Mesenchymal stem cell (in vitro differentiated cells and primary cell): Measurements from ENCODE around the gene RANBP1.

ENCODE experiments used
- DNase-seq: peaks from one replicate; pipeline ENCODE4 v3.0.0-alpha.2; 2013
- H2AFZ ChIP-seq: one replicate; pipeline ENCODE4 v1.6.1; 2013; ENCODE audit warnings: low read depth, mild to moderate bottlenecking, control low read depth, inconsistent platforms, low read length, moderate library complexity
- H2AK5ac ChIP-seq: 2 replicates; pipeline ENCODE4 v1.6.1; 2013; ENCODE audit warnings: low read length, moderate library complexity, mild to moderate bottlenecking, inconsistent platforms; ENCODE audit not compliant: severe bottlenecking
- H2BK120ac ChIP-seq: one replicate; pipeline ENCODE4 v1.6.1; 2013; ENCODE audit warnings: low read depth, mild to moderate bottlenecking, inconsistent platforms, low read length, moderate library complexity
- H2BK12ac ChIP-seq, 2 experiments: one replicate each; pipeline ENCODE4 v1.6.1; 2013; ENCODE audit warnings: inconsistent platforms in 2 of 2, low read length in 2 of 2, mild to moderate bottlenecking in 2 of 2, moderate library complexity in 2 of 2, control low read depth in 1 of 2
- H2BK15ac ChIP-seq: one replicate; pipeline ENCODE4 v1.6.1; 2013; ENCODE audit warnings: mild to moderate bottlenecking, low read depth, inconsistent platforms; ENCODE audit not compliant: poor library complexity, severe bottlenecking
- H2BK5ac ChIP-seq: 2 replicates; pipeline ENCODE4 v1.6.1; 2013; ENCODE audit warnings: low read depth, mild to moderate bottlenecking, low read length, control low read depth, inconsistent platforms; ENCODE audit not compliant: poor library complexity, severe bottlenecking
- H3K14ac ChIP-seq, 2 experiments: one replicate each; pipeline ENCODE4 v1.6.1; 2013; ENCODE audit warnings: inconsistent platforms in 2 of 2, low read length in 2 of 2, control low read depth in 1 of 2, mild to moderate bottlenecking in 1 of 2, moderate library complexity in 1 of 2
- H3K18ac ChIP-seq, 2 experiments: one replicate each; pipeline ENCODE4 v1.6.1; 2013; ENCODE audit warnings: inconsistent platforms in 2 of 2, low read length in 2 of 2, control low read depth in 1 of 2, low read depth in 1 of 2, mild to moderate bottlenecking in 1 of 2
- H3K23ac ChIP-seq, 2 experiments: one replicate each; pipeline ENCODE4 v1.6.1; 2013; ENCODE audit warnings: inconsistent platforms in 2 of 2, low read length in 2 of 2, mild to moderate bottlenecking in 2 of 2, moderate library complexity in 2 of 2, control low read depth in 1 of 2
- H3K27ac ChIP-seq: 2 replicates; pipeline ENCODE4 v1.5.1; 2013; ENCODE audit warnings: mild to moderate bottlenecking, moderate library complexity, low read length, control low read depth, inconsistent platforms; ENCODE audit not compliant: poor library complexity, severe bottlenecking
- H3K27me3 ChIP-seq, 2 experiments: 2 replicates each; pipeline versions ENCODE4 v1.6.1 to v1.7.0; 2013; ENCODE audit warnings: low read length in 2 of 2, mild to moderate bottlenecking in 2 of 2, moderate library complexity in 2 of 2, control low read depth in 1 of 2, inconsistent platforms in 1 of 2; ENCODE audit not compliant: control insufficient read depth in 1 of 2, insufficient read depth in 1 of 2
- H3K36me3 ChIP-seq, 2 experiments: 2 replicates each; pipeline versions ENCODE4 v1.6.1 to v1.7.0; 2013; ENCODE audit warnings: low read length in 2 of 2, control low read depth in 1 of 2, inconsistent platforms in 1 of 2, low read depth in 1 of 2, mild to moderate bottlenecking in 1 of 2; ENCODE audit not compliant: insufficient read depth in 2 of 2, control insufficient read depth in 1 of 2
- H3K4ac ChIP-seq, 2 experiments: one replicate each; pipeline ENCODE4 v1.6.1; 2013; ENCODE audit warnings: inconsistent platforms in 2 of 2, low read length in 2 of 2, mild to moderate bottlenecking in 2 of 2, moderate library complexity in 2 of 2, control low read depth in 1 of 2, low read depth in 1 of 2
- H3K4me1 ChIP-seq: 2 replicates; pipeline ENCODE4 v1.6.1; 2013; ENCODE audit warnings: low read depth, low read length, control low read depth; ENCODE audit not compliant: control insufficient read depth, insufficient read depth
- H3K4me2 ChIP-seq: 2 replicates; pipeline ENCODE4 v1.6.1; 2013; ENCODE audit warnings: low read length, mild to moderate bottlenecking, inconsistent platforms; ENCODE audit not compliant: poor library complexity, severe bottlenecking
- H3K4me3 ChIP-seq, 2 experiments: 2 replicates each; pipeline versions ENCODE4 v1.5.1 to v1.7.0; 2013; ENCODE audit warnings: low read length in 2 of 2, mild to moderate bottlenecking in 2 of 2, control low read depth in 1 of 2, low read depth in 1 of 2; ENCODE audit not compliant: insufficient read depth in 1 of 2
- H3K79me1 ChIP-seq: replicated peaks from 2 replicates; pipeline ENCODE4 v1.6.1; 2013; ENCODE audit warnings: mild to moderate bottlenecking, control low read depth, low read length, inconsistent platforms; ENCODE audit not compliant: poor library complexity, severe bottlenecking
- H3K9ac ChIP-seq: 2 replicates; pipeline ENCODE4 v1.7.0; 2013; ENCODE audit warnings: mild to moderate bottlenecking, low read length, moderate library complexity
- H3K9me3 ChIP-seq: 2 replicates; pipeline ENCODE4 v1.7.0; 2013; ENCODE audit warnings: mild to moderate bottlenecking, low read length; ENCODE audit not compliant: control insufficient read depth
- H4K8ac ChIP-seq: one replicate; pipeline ENCODE4 v1.6.1; 2013; ENCODE audit warnings: inconsistent platforms, mild to moderate bottlenecking, low read length, moderate library complexity
- H4K91ac ChIP-seq: one replicate; pipeline ENCODE4 v1.6.1; 2013; ENCODE audit warnings: mild to moderate bottlenecking, low read length, inconsistent platforms
- WGBS: methylation state at CpG from one replicate; pipeline ENCODE4 v1.1.7; 2013; ENCODE audit warnings: mixed read lengths; 5-methylcytosine and 5-hydroxymethylcytosine counted together

RANBP1 gene

DNA sequence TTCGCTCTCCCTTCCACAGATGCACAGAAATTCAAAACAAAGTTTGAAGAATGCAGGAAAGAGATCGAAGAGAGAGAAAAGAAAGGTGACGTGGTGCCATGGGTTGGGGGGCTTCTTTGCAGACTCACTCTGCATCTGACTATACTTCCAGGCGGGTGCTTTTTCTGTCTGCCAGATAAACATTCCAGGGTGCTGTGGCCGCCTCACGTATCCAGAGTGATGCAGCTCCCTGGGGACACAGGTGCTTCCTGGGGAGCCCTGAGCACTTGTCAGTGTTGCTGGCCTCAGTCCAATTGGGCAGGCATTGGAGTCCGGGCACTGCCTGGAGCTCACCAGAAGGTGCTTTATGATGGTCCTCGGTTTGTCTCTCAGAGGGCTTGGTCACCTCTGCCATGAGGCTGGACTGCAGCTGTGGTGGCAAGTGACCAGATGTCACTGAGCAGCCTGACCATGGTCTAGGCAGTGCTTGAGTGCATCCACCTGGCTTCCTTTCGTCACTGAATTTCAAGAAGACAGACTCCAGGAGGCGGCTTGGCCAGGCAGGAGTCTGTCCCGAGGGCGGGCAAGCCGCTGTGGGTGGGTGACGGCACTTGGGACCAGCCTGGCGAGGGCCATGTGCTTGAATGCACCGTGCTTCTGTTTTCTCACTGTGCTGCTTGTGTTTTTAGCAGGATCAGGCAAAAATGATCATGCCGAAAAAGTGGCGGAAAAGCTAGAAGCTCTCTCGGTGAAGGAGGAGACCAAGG, 10.6 kb downstream of the RANBP1 start:
- Histone ChIP-seq H3K27ac (no peak overlapping the region), H3K23ac (no peak overlapping the region), H3K4me1 (peaks cover 11% of the 10 kb centered on the region), H2BK120ac (no peak overlapping the region), H3K18ac (no peak overlapping the region), H2BK15ac (no peak overlapping the region), H2AFZ (no peak overlapping the region), H3K9ac (no peak overlapping the region), H3K4ac (no peak overlapping the region), H4K8ac (no peak overlapping the region), H3K4me3 (no peak overlapping the region), H3K27me3 (no peaks in the 10 kb centered on the region), H4K91ac (no peak overlapping the region), H2BK5ac (no peak overlapping the region), H2AK5ac (no peak overlapping the region), H2BK12ac (no peak overlapping the region), H3K79me1 (peaks cover 25% of the 10 kb centered on the region), H3K9me3 (no peaks in the 10 kb centered on the region), H3K4me2 (no peak overlapping the region), H3K14ac (no peak overlapping the region), H3K36me3 (peaks cover 56 to 70% of the 10 kb centered on the region in 2 experiments)
- DNase-seq, result no peak
- 95% methylated on average over 18 of the region's 19 CpGs for WGBS

DNA sequence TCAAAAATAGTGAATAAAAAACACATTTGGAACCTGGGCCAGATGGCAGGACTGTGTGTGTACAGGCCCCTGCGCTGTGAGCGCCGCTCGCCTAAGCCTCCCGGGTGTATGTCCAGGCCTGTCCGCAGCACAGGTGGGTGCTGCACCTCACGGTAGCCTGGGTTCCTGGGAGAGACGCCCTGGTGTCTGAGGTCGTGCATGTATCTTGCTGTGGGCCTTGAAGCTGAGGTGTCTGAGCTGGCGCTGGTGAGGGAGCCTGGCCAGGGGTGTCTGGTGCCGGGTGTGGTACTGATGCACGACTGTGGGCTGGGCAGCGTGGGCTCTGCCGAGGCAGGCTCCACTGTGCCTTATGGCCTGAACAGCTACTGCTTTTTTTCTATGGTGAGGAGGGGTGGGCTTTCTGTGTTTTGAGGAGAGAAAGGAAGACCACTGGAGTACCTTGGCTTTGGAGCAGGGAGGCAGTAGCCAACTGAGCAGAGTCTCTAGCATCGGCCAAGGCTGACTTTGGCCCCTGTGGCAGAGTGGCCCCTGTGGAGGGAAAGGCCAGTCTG, 11.5 kb downstream of the RANBP1 start:
- Histone ChIP-seq H2BK5ac (no peak overlapping the region), H2BK120ac (no peak overlapping the region), H2BK12ac (no peak overlapping the region), H3K9ac (no peak overlapping the region), H3K79me1 (peaks cover 23% of the 10 kb centered on the region), H4K91ac (no peak overlapping the region), H3K18ac (no peak overlapping the region), H3K4me1 (peaks cover 14% of the 10 kb centered on the region), H3K4ac (no peak overlapping the region), H2AK5ac (no peak overlapping the region), H3K36me3 (peaks cover 46 to 60% of the 10 kb centered on the region in 2 experiments), H3K27ac (no peak overlapping the region), H4K8ac (no peak overlapping the region), H3K4me2 (no peak overlapping the region), H3K9me3 (no peaks in the 10 kb centered on the region), H3K27me3 (no peaks in the 10 kb centered on the region), H3K14ac (no peak overlapping the region), H3K23ac (no peak overlapping the region), H3K4me3 (no peak overlapping the region), H2AFZ (no peak overlapping the region), H2BK15ac (no peak overlapping the region)
- 98% methylated on average over 15 of the region's 15 CpGs for WGBS
- DNase-seq, result no peak

DNA sequence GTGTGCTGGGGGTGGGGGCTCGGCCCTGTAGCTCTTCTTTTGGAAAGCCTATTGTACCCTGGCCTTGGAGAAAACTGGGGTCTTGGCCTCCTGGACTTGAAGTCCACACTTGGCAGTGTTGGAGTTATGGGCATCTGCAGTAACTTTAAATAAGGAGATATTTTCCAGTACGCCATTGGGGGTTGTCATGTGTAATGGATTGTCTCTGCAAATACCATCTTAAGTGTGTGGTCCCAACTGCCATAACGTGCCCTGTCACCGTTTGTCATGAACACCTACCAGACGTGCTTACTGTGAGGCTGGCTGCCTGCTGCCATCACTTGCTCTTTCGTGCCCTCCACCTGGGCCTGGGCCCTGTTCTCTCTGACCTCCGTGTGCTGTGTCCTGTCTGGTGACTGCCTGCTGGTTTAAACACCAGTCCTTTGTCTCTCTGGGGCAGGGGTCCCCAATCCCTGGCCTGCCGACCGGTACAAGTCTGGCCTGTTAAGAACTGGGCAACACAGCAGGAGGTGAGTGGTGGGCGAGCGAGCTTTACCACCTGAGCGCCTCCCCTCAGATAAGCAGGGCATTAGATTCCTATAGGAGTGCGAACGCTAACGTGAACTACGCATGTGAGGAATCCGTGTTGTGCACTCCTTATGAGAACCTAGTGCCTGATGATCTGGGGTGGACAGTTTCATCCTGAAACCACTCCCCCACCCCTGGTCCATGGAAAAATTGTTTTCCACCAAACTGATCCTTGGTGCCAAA, 12.1 kb downstream of the RANBP1 start:
- no peak overlapping the region for H2BK15ac ChIP-seq
- peaks cover 19% of the 10 kb centered on the region for H3K4me1 ChIP-seq
- no peak overlapping the region for H3K4me3 ChIP-seq
- no peak overlapping the region for H2BK5ac ChIP-seq
- H3K36me3 ChIP-seq, result peaks cover 45 to 54% of the 10 kb centered on the region in 2 experiments
- H3K4me2 ChIP-seq, result no peak overlapping the region
- H4K8ac ChIP-seq, result no peak overlapping the region
- no peak overlapping the region for H3K9ac ChIP-seq
- no peak overlapping the region for H2AFZ ChIP-seq
- H3K79me1 ChIP-seq, result peaks cover 22% of the 10 kb centered on the region
- no peaks in the 10 kb centered on the region for H3K27me3 ChIP-seq
- H3K14ac ChIP-seq, result no peak overlapping the region
- 94% methylated on average over 17 of the region's 17 CpGs for WGBS
- no peak overlapping the region for H4K91ac ChIP-seq
- H3K23ac ChIP-seq, result no peak overlapping the region
- DNase-seq, result no peak
- H3K9me3 ChIP-seq, result no peaks in the 10 kb centered on the region
- no peak overlapping the region for H2BK12ac ChIP-seq
- H3K27ac ChIP-seq, result no peak overlapping the region
- H3K18ac ChIP-seq, result no peak overlapping the region
- no peak overlapping the region for H3K4ac ChIP-seq
- H2AK5ac ChIP-seq, result no peak overlapping the region
- H2BK120ac ChIP-seq, result no peak overlapping the region

DNA sequence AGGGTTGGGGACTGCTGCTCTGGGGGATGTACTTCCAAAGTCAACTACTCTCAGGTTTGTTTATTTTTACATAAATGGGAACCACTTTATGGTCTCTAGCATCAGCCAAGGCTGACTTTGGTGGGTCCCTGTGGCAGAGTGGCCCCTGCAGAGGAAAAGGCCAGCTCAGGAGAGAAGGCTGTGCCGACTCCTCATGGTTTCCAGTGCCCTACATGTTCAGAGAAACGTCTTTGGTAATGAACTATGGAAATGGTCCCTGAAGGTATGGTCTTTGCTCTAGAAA, 12.7 kb downstream of the RANBP1 start:
- Histone ChIP-seq H4K8ac (no peak overlapping the region), H3K4me3 (no peak overlapping the region), H2BK120ac (no peak overlapping the region), H3K23ac (no peak overlapping the region), H2BK15ac (no peak overlapping the region), H2AK5ac (no peak overlapping the region), H2BK5ac (no peak overlapping the region), H3K18ac (no peak overlapping the region), H3K4me2 (no peak overlapping the region), H2AFZ (no peak overlapping the region), H3K9me3 (no peaks in the 10 kb centered on the region), H3K14ac (no peak overlapping the region), H3K27me3 (no peaks in the 10 kb centered on the region), H3K4me1 (peaks cover 22% of the 10 kb centered on the region), H3K9ac (no peak overlapping the region), H4K91ac (no peak overlapping the region), H3K4ac (no peak overlapping the region), H3K36me3 (peaks cover 44 to 49% of the 10 kb centered on the region in 2 experiments), H2BK12ac (no peak overlapping the region), H3K79me1 (peaks cover 20% of the 10 kb centered on the region), H3K27ac (no peak overlapping the region)
- WGBS, result 86% methylated on average over 2 of the region's 2 CpGs
- DNase-seq, result no peak
